IMR-90 (cell line): Measurements from ENCODE around the gene DCDC2. TPM values are rescaled to one million over a fixed set of nuclear protein-coding genes. Genes with fewer than 3 reads are reported as not detected.

Source experiments
- ATAC-seq: fragments of 200-7000 bp; cut with Tn5 transposase; 2 replicates; pipeline ENCODE4 v1.9.1; 2020; ENCODE audit warnings: low read depth, mild to moderate bottlenecking, moderate library complexity
- BruUV-seq: library from RNA; stranded (reverse); fragments of 400-500 nt; replicated peaks from 2 replicates; lab custom pipeline; 2021; lab: Mats Ljungman, UMichigan
- CTCF ChIA-PET: fragments of 300-600 bp; formaldehyde crosslinking; extraction: SDS; loops from one replicate; lab custom pipeline; 2021; ENCODE audit warnings: antibody characterized with exemption; lab: Yijun Ruan, JAX
- POLR2A ChIA-PET: fragments of 300-600 bp; sonication (Branson Sonifier 250); formaldehyde crosslinking; loops from one replicate; lab custom pipeline; 2022; ENCODE audit warnings: antibody characterized with exemption; ENCODE audit not compliant: unreplicated experiment; lab: Charles Lee
- DNase-seq: peaks from one replicate; pipeline ENCODE4 v3.0.0; 2013
- H2AFZ ChIP-seq: replicated peaks from 2 replicates; pipeline ENCODE3; 2013; ENCODE audit warnings: low read length, mild to moderate bottlenecking; ENCODE audit not compliant: poor library complexity
- H2AK5ac ChIP-seq: 2 replicates; pipeline ENCODE4 v1.6.1; 2013; ENCODE audit warnings: low read depth, low read length, inconsistent platforms
- H2AK9ac ChIP-seq: replicated peaks from 2 replicates; pipeline ENCODE3; 2013; ENCODE audit warnings: mild to moderate bottlenecking, low read depth, low read length, moderate library complexity; ENCODE audit not compliant: poor library complexity
- H2BK120ac ChIP-seq: 2 replicates; pipeline ENCODE4 v1.6.1; 2013; ENCODE audit warnings: low read depth, low read length, inconsistent platforms
- H2BK15ac ChIP-seq: 3 replicates; pipeline ENCODE4 v1.6.1; 2013; ENCODE audit warnings: low read depth, low read length, inconsistent platforms
- H2BK20ac ChIP-seq: 2 replicates; pipeline ENCODE4 v1.6.1; 2013; ENCODE audit warnings: low read depth, mild to moderate bottlenecking, inconsistent platforms, low read length, moderate library complexity
- H2BK5ac ChIP-seq: 2 replicates; pipeline ENCODE4 v1.6.1; 2013; ENCODE audit warnings: mild to moderate bottlenecking, low read depth, low read length, inconsistent platforms; ENCODE audit not compliant: poor library complexity, severe bottlenecking
- H3K14ac ChIP-seq: replicated peaks from 2 replicates; pipeline ENCODE4 v1.6.1; 2013; ENCODE audit warnings: low read depth, low read length, inconsistent platforms
- H3K18ac ChIP-seq: 2 replicates; pipeline ENCODE4 v1.6.1; 2013; ENCODE audit warnings: low read depth, low read length, control low read depth
- H3K23ac ChIP-seq: 2 replicates; pipeline ENCODE4 v1.6.1; 2013; ENCODE audit warnings: low read depth, low read length, inconsistent platforms
- H3K27ac ChIP-seq: 2 replicates; pipeline ENCODE4 v1.5.1; 2013; ENCODE audit warnings: mild to moderate bottlenecking, control low read depth, low read length; ENCODE audit not compliant: insufficient read depth
- H3K27me3 ChIP-seq: 2 replicates; pipeline ENCODE4 v1.6.1; 2013; ENCODE audit warnings: low read length; ENCODE audit not compliant: control insufficient read depth, insufficient read depth
- H3K36me3 ChIP-seq: 2 replicates; pipeline ENCODE4 v1.6.1; 2013; ENCODE audit warnings: low read length, mixed read lengths; ENCODE audit not compliant: control insufficient read depth, insufficient read depth
- H3K4ac ChIP-seq: 2 replicates; pipeline ENCODE4 v1.6.1; 2013; ENCODE audit warnings: low read depth, low read length, inconsistent platforms
- H3K4me1 ChIP-seq: 2 replicates; pipeline ENCODE4 v1.6.1; 2013; ENCODE audit warnings: low read length, mixed read lengths; ENCODE audit not compliant: control insufficient read depth, insufficient read depth
- H3K4me2 ChIP-seq: 2 replicates; pipeline ENCODE4 v1.6.1; 2013; ENCODE audit warnings: low read depth, mild to moderate bottlenecking, control low read depth, low read length, moderate library complexity
- H3K4me3 ChIP-seq: 2 replicates; pipeline ENCODE4 v1.5.1; 2013; ENCODE audit warnings: low read depth, mild to moderate bottlenecking, control low read depth, low read length, moderate library complexity; ENCODE audit not compliant: insufficient read depth
- H3K56ac ChIP-seq: 2 replicates; pipeline ENCODE4 v1.6.1; 2013; ENCODE audit warnings: low read length, inconsistent platforms; ENCODE audit not compliant: insufficient read depth; ENCODE audit errors: extremely low read depth
- H3K79me1 ChIP-seq, 2 experiments: 2 replicates each; pipeline ENCODE4 v1.6.1; 2013; ENCODE audit warnings: low read length in 2 of 2, inconsistent platforms in 1 of 2, low read depth in 1 of 2
- H3K9ac ChIP-seq: 2 replicates; pipeline ENCODE4 v1.6.1; 2013; ENCODE audit warnings: low read depth, low read length, control low read depth
- H3K9me1 ChIP-seq: 2 replicates; pipeline ENCODE4 v1.6.1; 2013; ENCODE audit warnings: low read length, inconsistent platforms; ENCODE audit not compliant: insufficient read depth
- H3K9me3 ChIP-seq: 2 replicates; pipeline ENCODE4 v1.6.1; 2013; ENCODE audit warnings: low read length; ENCODE audit not compliant: control insufficient read depth, insufficient read depth
- H4K20me1 ChIP-seq: 2 replicates; pipeline ENCODE4 v1.6.1; 2013; ENCODE audit warnings: low read length, inconsistent platforms; ENCODE audit not compliant: insufficient read depth
- H4K5ac ChIP-seq: 2 replicates; pipeline ENCODE4 v1.6.1; 2013; ENCODE audit warnings: mild to moderate bottlenecking, low read depth, low read length, control low read depth
- H4K8ac ChIP-seq, 2 experiments: 2 replicates each; pipeline ENCODE4 v1.6.1; 2013; ENCODE audit warnings: low read depth in 2 of 2, low read length in 2 of 2, control low read depth in 1 of 2, inconsistent platforms in 1 of 2
- H4K91ac ChIP-seq: 2 replicates; pipeline ENCODE4 v1.6.1; 2013; ENCODE audit warnings: low read depth, low read length, inconsistent platforms; ENCODE audit not compliant: insufficient read depth
- BHLHE40 ChIP-seq: fragments of 150-350 bp; IDR thresholded peaks from 2 replicates; pipeline ENCODE4 v1.6.1; 2016; ENCODE audit warnings: mild to moderate bottlenecking, low read depth, low read length
- CEBPB ChIP-seq: IDR thresholded peaks from 2 replicates; pipeline ENCODE4 v1.6.1; 2012; ENCODE audit warnings: low read depth, low read length, improper control_type of control experiment
- CHD1 ChIP-seq: IDR thresholded peaks from 2 replicates; pipeline ENCODE4 v1.6.1; 2012; ENCODE audit warnings: low read depth, low read length, improper control_type of control experiment
- CTCF ChIP-seq: conservative IDR thresholded peaks from 2 replicates; pipeline ENCODE4 v1.5.1; 2012; ENCODE audit warnings: mild to moderate bottlenecking, low read depth, low read length, improper control_type of control experiment
- ELK1 ChIP-seq: fragments of 150-350 bp; IDR thresholded peaks from 2 replicates; pipeline ENCODE4 v1.6.1; 2016; ENCODE audit warnings: low read depth, mild to moderate bottlenecking, low read length, moderate library complexity, borderline replicate concordance
- FOS ChIP-seq: fragments of 150-350 bp; IDR thresholded peaks from 2 replicates; pipeline ENCODE4 v1.6.1; 2016; ENCODE audit warnings: low read depth, low read length
- MAFK ChIP-seq: IDR thresholded peaks from 2 replicates; pipeline ENCODE4 v1.6.1; 2012; ENCODE audit warnings: low read depth, low read length, improper control_type of control experiment
- MAZ ChIP-seq: IDR thresholded peaks from 2 replicates; pipeline ENCODE4 v1.6.1; 2012; ENCODE audit warnings: low read depth, mild to moderate bottlenecking, low read length, improper control_type of control experiment, moderate library complexity, borderline replicate concordance
- MXI1 ChIP-seq: IDR thresholded peaks from 2 replicates; pipeline ENCODE4 v1.6.1; 2012; ENCODE audit warnings: low read depth, mild to moderate bottlenecking, low read length, moderate library complexity, borderline replicate concordance
- NFE2L2 ChIP-seq: fragments of 150-350 bp; IDR thresholded peaks from 2 replicates; pipeline ENCODE4 v1.6.1; 2016; ENCODE audit warnings: low read depth, mild to moderate bottlenecking, low read length
- POLR2A ChIP-seq: IDR thresholded peaks from 2 replicates; pipeline ENCODE4 v1.6.1; 2012; ENCODE audit warnings: mild to moderate bottlenecking, low read depth, low read length
- RAD21 ChIP-seq: IDR thresholded peaks from 2 replicates; pipeline ENCODE4 v1.6.1; 2012; ENCODE audit warnings: low read length, improper control_type of control experiment
- RCOR1 ChIP-seq: IDR thresholded peaks from 2 replicates; pipeline ENCODE4 v1.6.1; 2012; ENCODE audit warnings: mild to moderate bottlenecking, low read length, improper control_type of control experiment; ENCODE audit not compliant: insufficient replicate concordance
- RFX5 ChIP-seq: IDR thresholded peaks from 2 replicates; pipeline ENCODE4 v1.8.0; 2012; ENCODE audit warnings: low read depth, mild to moderate bottlenecking, low read length, moderate library complexity
- SMC3 ChIP-seq: fragments of 150-350 bp; IDR thresholded peaks from 2 replicates; pipeline ENCODE4 v1.6.1; 2016; ENCODE audit warnings: low read depth, mild to moderate bottlenecking, antibody characterized with exemption, low read length, moderate library complexity
- USF2 ChIP-seq: fragments of 150-350 bp; IDR thresholded peaks from 2 replicates; pipeline ENCODE4 v1.6.1; 2017; ENCODE audit warnings: mild to moderate bottlenecking, antibody characterized with exemption, low read length, low read depth
- WGBS, 2 experiments: methylation state at CpG; one replicate each; pipeline versions ENCODE4 v1.1.5 to v1.1.7; 2013; ENCODE audit warnings: missing lambda C conversion rate in 2 of 2; ENCODE audit not compliant: insufficient read length in 1 of 2; ENCODE audit errors: extremely low coverage in 2 of 2; 5-methylcytosine and 5-hydroxymethylcytosine counted together
- dilution Hi-C: fragments of 300-500 bp; cut with HindIII; formaldehyde crosslinking; loops from one replicate; pipeline ENCODE4 v1.14.3; 2018; ENCODE audit warnings: low sequenced_read_pairs; ENCODE audit not compliant: unreplicated experiment
- in situ Hi-C: fragments of 300-500 bp; cut with MboI; formaldehyde crosslinking; loops from 3 replicates; pipeline ENCODE4 v1.14.3; 2019; ENCODE audit warnings: low sequenced_read_pairs, inconsistent platforms, mixed read lengths
- intact Hi-C: fragments of 100-400 bp; cut with micrococcal nuclease; formaldehyde crosslinking; loops from 2 replicates; pipeline ENCODE4 v1.10.0; 2022
- polyA plus RNA-seq, 3 experiments: library from polyadenylated mRNA; depleted of rRNA; stranded (reverse); fragments of >200 nt; gene quantifications; 2 replicates each; pipeline ENCODE4 v1.2.3, GENCODE V29; 2012; ENCODE audit warnings: low replicate concordance in 1 of 3
- total RNA-seq: library from RNA; depleted of rRNA; stranded (reverse); fragments of >200 nt; gene quantifications from 2 replicates; pipeline ENCODE4 v1.2.3, GENCODE V29; 2012

DCDC2 gene
- total and polyA plus RNA-seq, 2 of the 4 experiments (the other 2 are of a cell fraction) = not detected

GRCh38 chr6:24391756-24392405 lies 34.0 kb upstream of the DCDC2 start:
- in situ Hi-C loops = no loop called here
- H2AFZ ChIP-seq = no peak overlapping the region
- WGBS, 2 experiments = no CpG with 5 or more reads among the region's 2 CpGs
- no peak overlapping the region for H3K9ac ChIP-seq
- no peak overlapping the region for H3K27ac ChIP-seq
- ATAC-seq (no peak), DNase-seq (no peak)
- intact Hi-C loops = no loop called here
- no peak overlapping the region for H3K56ac ChIP-seq
- no peak overlapping the region for H4K8ac ChIP-seq
- H4K91ac ChIP-seq = no peak overlapping the region
- H3K14ac ChIP-seq = no peak overlapping the region
- no peaks in the 10 kb centered on the region for H3K9me1 ChIP-seq
- CTCF ChIA-PET = no interaction called here
- dilution Hi-C loops = no loop called here
- H2BK5ac ChIP-seq = no peak overlapping the region
- H3K4me1 ChIP-seq = peaks cover 5% of the 10 kb centered on the region
- no TSS peak for BruUV-seq
- POLR2A ChIA-PET = no interaction called here
- no peak overlapping the region for H2BK20ac ChIP-seq
- no peak overlapping the region for H2AK5ac ChIP-seq
- H3K4ac ChIP-seq = no peak overlapping the region
- no peak overlapping the region for H2BK120ac ChIP-seq
- no peaks in the 10 kb centered on the region for H3K27me3 ChIP-seq
- TF ChIP-seq USF2 (no peak), CEBPB (no peak), RAD21 (no peak), BHLHE40 (no peak), NFE2L2 (no peak), MAFK (no peak), RFX5 (no peak), MAZ (no peak), POLR2A (no peak), RCOR1 (no peak), MXI1 (no peak), CHD1 (no peak), SMC3 (no peak), CTCF (no peak), FOS (no peak), ELK1 (no peak)
- no peaks in the 10 kb centered on the region for H4K20me1 ChIP-seq
- H3K4me2 ChIP-seq = no peak overlapping the region
- H4K5ac ChIP-seq = no peak overlapping the region
- H3K18ac ChIP-seq = no peak overlapping the region
- no peaks in the 10 kb centered on the region; the same call in 1 of the 2 replicates for H3K9me3 ChIP-seq
- no peak overlapping the region for H2AK9ac ChIP-seq
- no peak overlapping the region for H3K4me3 ChIP-seq
- H3K36me3 ChIP-seq = no peaks in the 10 kb centered on the region
- H3K79me1 ChIP-seq = no peaks in the 10 kb centered on the region
- no peak overlapping the region for H2BK15ac ChIP-seq
- H3K23ac ChIP-seq = no peak overlapping the region
